GM19023 (cell line): Measurements from ENCODE around the gene MFGE8.

Source experiments
- ATAC-seq: cut with Tn5 transposase; IDR thresholded peaks from one replicate; pipeline ENCODE4 v1.9.1; 2021; ENCODE audit warnings: mild to moderate bottlenecking, moderate library complexity; ENCODE audit not compliant: unreplicated experiment

The MFGE8 gene

GRCh38 chr15:88874684-88875083 is 38.5 kb downstream of the MFGE8 start:
- ATAC-seq = no peak

- ATAC-seq = no peak
Observed at GRCh38 chr15:88874275-88874674, 38.9 kb downstream of the MFGE8 start.

- ATAC-seq = no peak
Observed at GRCh38 chr15:88873786-88874185, 39.4 kb downstream of the MFGE8 start.

- ATAC-seq = no peak
Observed at GRCh38 chr15:88872706-88873105, 40.5 kb downstream of the MFGE8 start.

GRCh38 chr15:88872106-88872505 is 41.1 kb downstream of the MFGE8 start:
- ATAC-seq = no peak

- no peak for ATAC-seq
Observed at GRCh38 chr15:88871313-88871712, 41.9 kb downstream of the MFGE8 start.

- ATAC-seq = no peak
Observed at GRCh38 chr15:88866295-88866881, 46.8 kb downstream of the MFGE8 start.

- ATAC-seq = no peak
Observed at GRCh38 chr15:88865498-88866099, 47.6 kb downstream of the MFGE8 start.

GRCh38 chr15:88864861-88865497 is 48.2 kb downstream of the MFGE8 start:
- no peak for ATAC-seq

GRCh38 chr15:88863412-88863811 is 49.8 kb downstream of the MFGE8 start:
- no peak for ATAC-seq

- no peak for ATAC-seq
Observed at GRCh38 chr15:88860212-88860611, 53.0 kb downstream of the MFGE8 start.

GRCh38 chr15:88859550-88859949 is 53.6 kb downstream of the MFGE8 start:
- ATAC-seq = no peak

GRCh38 chr15:88858934-88859333 is 54.2 kb downstream of the MFGE8 start:
- ATAC-seq = no peak

- ATAC-seq = no peak
Observed at GRCh38 chr15:88852476-88852875, 60.7 kb downstream of the MFGE8 start.

- ATAC-seq = no peak
Observed at GRCh38 chr15:88849376-88850072, 63.7 kb downstream of the MFGE8 start.
